Esophagus squamous epithelium (tissue), 5 donors: Measurements from ENCODE around the gene TMEM38B. TPM values are rescaled to one million over a fixed set of nuclear protein-coding genes. Genes with fewer than 3 reads are reported as not detected.
"Not testable (repeated sequence)": the region's sequence is repeated elsewhere in the genome, so short reads cannot be mapped to it uniquely, and the experiment has no call there.

ENCODE experiments used
- DNase-seq: peaks from one replicate; lab custom pipeline; 2025; lab: John Stamatoyannopoulos, UW
- H3K27ac ChIP-seq, 4 donors: fragments of 200-600 bp; sonication (generic); one replicate each; pipeline ENCODE4 v1.5.1; 2016 to 2019; ENCODE audit warnings: mild to moderate bottlenecking in 1 of 4
- H3K27me3 ChIP-seq, 4 donors: fragments of 200-600 bp; sonication (generic); 1 replicate in 3 of 4; 2 replicates in 1 of 4; pipeline versions ENCODE4 v1.5.1 to v1.6.0; 2017 to 2021; ENCODE audit warnings: antibody characterized with exemption in 1 of 4
- H3K36me3 ChIP-seq, 3 donors: fragments of 200-600 bp; sonication (generic); one replicate each; pipeline ENCODE4 v1.5.1; 2016 to 2019
- H3K4me1 ChIP-seq, 3 donors: fragments of 200-600 bp; sonication (generic); one replicate each; pipeline ENCODE4 v1.5.1; 2017 to 2019
- H3K4me3 ChIP-seq, 4 donors: fragments of 200-600 bp; sonication (generic); 1 replicate in 3 of 4; 2 replicates in 1 of 4; pipeline ENCODE4 v1.5.1; 2016 to 2019; ENCODE audit warnings: mild to moderate bottlenecking in 2 of 4, moderate library complexity in 1 of 4
- H3K9me3 ChIP-seq, 3 donors: fragments of 200-600 bp; sonication (generic); one replicate each; pipeline ENCODE4 v1.5.1; 2016 to 2019
- POLR2A ChIP-seq, 4 donors: fragments of 450-650 bp; IDR thresholded peaks; one replicate each; pipeline ENCODE4 v1.6.1; 2017; ENCODE audit warnings: antibody characterized with exemption in 4 of 4, mild to moderate bottlenecking in 4 of 4, moderate library complexity in 3 of 4
- WGBS, 2 donors: methylation state at CpG; one replicate each; pipeline ENCODE4 v1.1.5; 2018; 5-methylcytosine and 5-hydroxymethylcytosine counted together
- intact Hi-C: fragments of 100-400 bp; cut with DNase I; formaldehyde crosslinking; loops from one replicate; pipeline ENCODE4 v1.15.0; 2022
- total RNA-seq, 4 donors: library from RNA; depleted of rRNA; stranded (reverse); fragments of >200 nt; gene quantifications; one replicate each; pipeline ENCODE4 v1.1.0, GENCODE V29; 2016
- TF ChIP-seq, protein P1 (sequence below), 6 experiments: fragments of 450-650 bp in 4 of 6; fragments of 200-600 bp in 2 of 6; sonication (generic) in 2 of 6; IDR thresholded peaks; one replicate each; pipeline ENCODE4 v1.5.1; 2016 to 2019; ENCODE audit warnings: antibody characterized with exemption in 6 of 6, mild to moderate bottlenecking in 4 of 6, moderate library complexity in 4 of 6
- donor health status: DM: yes; HTN: yes; CAD: no.

The TMEM38B gene
- total RNA-seq, 4 donors from 2014 or later: 3.5 to 7.6 (median 7.2) TPM

DNA sequence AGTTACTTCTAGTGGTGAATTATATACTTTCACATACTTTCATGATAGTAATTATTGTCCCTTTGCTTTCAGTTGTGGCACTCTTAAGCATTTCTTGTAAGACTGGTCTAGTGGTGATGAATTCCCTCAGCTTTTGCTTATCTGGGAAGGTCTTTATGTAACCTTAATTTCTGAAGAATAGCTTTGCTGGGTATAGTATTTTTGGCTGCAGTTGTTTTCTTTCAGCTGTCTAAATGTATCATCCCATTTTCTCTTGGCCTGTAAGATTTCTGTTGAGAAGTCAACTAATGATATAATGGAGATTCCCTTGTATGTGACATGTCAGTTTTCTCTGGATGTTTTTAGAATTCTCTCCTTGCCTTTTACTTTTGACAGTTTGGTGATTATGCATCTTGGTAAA lies 41.0 kb downstream of the TMEM38B start:
- H3K4me1 ChIP-seq: no peaks in the 10 kb centered on the region
- intact Hi-C loops: no loop called here
- H3K9me3 ChIP-seq: peaks cover 0 to 45% (median 15%) of the 10 kb centered on the region in 3 donors
- TF ChIP-seq, protein P1, sequence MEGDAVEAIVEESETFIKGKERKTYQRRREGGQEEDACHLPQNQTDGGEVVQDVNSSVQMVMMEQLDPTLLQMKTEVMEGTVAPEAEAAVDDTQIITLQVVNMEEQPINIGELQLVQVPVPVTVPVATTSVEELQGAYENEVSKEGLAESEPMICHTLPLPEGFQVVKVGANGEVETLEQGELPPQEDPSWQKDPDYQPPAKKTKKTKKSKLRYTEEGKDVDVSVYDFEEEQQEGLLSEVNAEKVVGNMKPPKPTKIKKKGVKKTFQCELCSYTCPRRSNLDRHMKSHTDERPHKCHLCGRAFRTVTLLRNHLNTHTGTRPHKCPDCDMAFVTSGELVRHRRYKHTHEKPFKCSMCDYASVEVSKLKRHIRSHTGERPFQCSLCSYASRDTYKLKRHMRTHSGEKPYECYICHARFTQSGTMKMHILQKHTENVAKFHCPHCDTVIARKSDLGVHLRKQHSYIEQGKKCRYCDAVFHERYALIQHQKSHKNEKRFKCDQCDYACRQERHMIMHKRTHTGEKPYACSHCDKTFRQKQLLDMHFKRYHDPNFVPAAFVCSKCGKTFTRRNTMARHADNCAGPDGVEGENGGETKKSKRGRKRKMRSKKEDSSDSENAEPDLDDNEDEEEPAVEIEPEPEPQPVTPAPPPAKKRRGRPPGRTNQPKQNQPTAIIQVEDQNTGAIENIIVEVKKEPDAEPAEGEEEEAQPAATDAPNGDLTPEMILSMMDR (IDR thresholded peaks at IDR 0.05): no peak
- TF ChIP-seq POLR2A (IDR thresholded peaks at IDR 0.05): no peak
- H3K27ac ChIP-seq: no peak overlapping the region
- H3K36me3 ChIP-seq: peaks cover 0 to 5% (median 0%) of the 10 kb centered on the region in 3 donors
- H3K27me3 ChIP-seq: no peaks in the 10 kb centered on the region
- DNase-seq: no peak
- no peak overlapping the region for H3K4me3 ChIP-seq

DNA sequence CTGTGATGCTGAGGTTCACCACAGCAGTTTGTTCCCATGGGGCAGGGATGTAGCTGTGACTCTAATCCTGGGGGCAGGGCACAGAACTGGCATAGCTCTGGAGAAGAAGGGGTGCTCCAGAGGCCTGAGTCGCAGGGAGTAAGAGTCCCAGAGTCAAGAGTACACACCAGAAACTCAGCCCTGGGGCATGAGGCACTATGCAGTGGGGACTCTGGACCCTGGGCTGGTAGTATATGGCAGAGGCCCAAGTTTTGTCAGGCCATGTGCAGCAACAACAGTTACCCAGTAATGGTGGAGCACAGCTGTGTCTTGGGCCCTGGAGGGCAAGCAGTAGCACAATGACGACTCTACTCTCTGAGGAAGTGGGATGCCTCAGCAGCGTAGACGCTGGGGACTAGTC lies 42.9 kb downstream of the TMEM38B start:
- no peaks in the 10 kb centered on the region for H3K27me3 ChIP-seq
- peaks cover 0 to 5% (median 0%) of the 10 kb centered on the region in 3 donors for H3K36me3 ChIP-seq
- no peak overlapping the region for H3K4me3 ChIP-seq
- intact Hi-C loops: no loop called here
- WGBS, 2 donors: 100% methylated on average over 1 to 3 of the region's 4 CpGs
- no peak for DNase-seq
- H3K9me3 ChIP-seq: peaks cover 0 to 45% (median 15%) of the 10 kb centered on the region in 3 donors
- no peak for TF ChIP-seq POLR2A (IDR thresholded peaks at IDR 0.05)
- TF ChIP-seq, protein P1 (IDR thresholded peaks at IDR 0.05): no peak
- H3K27ac ChIP-seq: no peak overlapping the region
- no peaks in the 10 kb centered on the region for H3K4me1 ChIP-seq

DNA sequence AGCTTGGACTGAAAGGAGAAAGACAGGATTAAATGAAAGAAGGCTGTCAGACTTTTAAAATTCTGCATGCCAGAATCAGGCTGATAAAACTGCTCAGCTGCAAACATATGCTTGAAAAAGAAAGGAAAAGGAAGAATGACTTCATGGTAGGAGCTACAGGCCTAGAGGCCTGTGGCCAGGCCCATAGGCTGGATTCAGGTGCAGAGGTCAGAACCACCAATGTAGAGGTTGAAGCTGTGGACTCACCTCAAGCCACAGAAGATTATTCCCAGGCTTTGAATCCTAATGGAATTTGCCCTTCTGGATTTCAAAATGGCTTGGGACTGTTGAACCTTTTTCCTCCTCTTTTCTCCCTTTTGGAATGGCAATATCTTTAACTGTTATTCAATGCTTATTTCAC lies 47.7 kb downstream of the TMEM38B start:
- Histone ChIP-seq H3K9me3 (peaks cover 0 to 10% (median under 1%) of the 10 kb centered on the region in 3 donors), H3K27me3 (no peaks in the 10 kb centered on the region), H3K27ac (no peak overlapping the region), H3K4me1 (no peaks in the 10 kb centered on the region), H3K36me3 (peaks cover 0 to 5% (median 0%) of the 10 kb centered on the region in 3 donors), H3K4me3 (no peak overlapping the region)
- intact Hi-C loops: no loop called here
- TF ChIP-seq, protein P1 (IDR thresholded peaks at IDR 0.05): no peak
- no peak for TF ChIP-seq POLR2A (IDR thresholded peaks at IDR 0.05)
- DNase-seq: no peak

DNA sequence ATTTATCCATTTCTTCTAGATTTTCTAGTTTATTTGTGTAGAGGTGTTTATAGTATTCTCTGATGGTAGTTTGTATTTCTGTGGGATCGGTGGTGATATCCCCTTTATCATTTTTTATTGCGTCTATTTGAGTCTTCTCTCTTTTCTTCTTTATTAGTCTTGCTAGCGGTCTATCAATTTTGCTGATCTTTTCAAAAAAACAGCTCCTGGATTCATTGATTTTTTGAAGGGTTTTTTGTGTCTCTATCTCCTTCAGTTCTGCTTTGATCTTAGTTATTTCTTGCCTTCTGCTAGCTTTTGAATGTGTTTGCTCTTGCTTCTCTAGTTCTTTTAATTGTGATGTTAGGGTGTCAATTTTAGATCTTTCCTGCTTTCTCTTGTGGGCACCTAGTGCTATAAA lies 53.0 kb downstream of the TMEM38B start:
- intact Hi-C loops, H3K9me3 ChIP-seq, H3K4me3 ChIP-seq, H3K4me1 ChIP-seq, H3K27me3 ChIP-seq, H3K27ac ChIP-seq, DNase-seq: not testable (repeated sequence)
- H3K36me3 ChIP-seq: peaks cover 0 to 40% (median 0%) of the 10 kb centered on the region in 3 donors
- WGBS, 2 donors: 95 to 100% methylated on average over 3 of the region's 3 CpGs

DNA sequence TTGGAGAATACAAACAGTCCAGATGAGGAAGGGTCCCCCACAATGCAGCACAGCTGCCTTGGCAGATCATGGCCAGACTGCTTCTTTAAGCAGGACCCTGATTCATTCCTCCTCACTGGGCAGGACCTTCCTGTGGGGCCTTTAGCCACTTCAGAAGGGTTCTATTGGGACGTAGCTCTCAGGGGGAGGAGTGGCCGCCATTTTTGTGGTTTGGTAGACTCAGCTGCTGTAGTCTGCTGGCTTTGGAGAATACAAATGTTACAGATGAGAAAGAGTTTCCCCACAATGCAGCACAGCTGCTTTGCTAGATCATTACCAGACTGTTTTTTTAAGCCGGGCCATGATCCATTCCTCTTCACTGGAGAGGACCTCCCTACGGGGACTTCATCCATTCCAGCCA lies 57.4 kb downstream of the TMEM38B start:
- 100% methylated on average over 2 of the region's 4 CpGs; no CpG with 5 or more reads in 1 of the 2 donors for WGBS, 2 donors
- H3K4me1 ChIP-seq: no peaks in the 10 kb centered on the region
- DNase-seq: no peak
- no peak overlapping the region for H3K27ac ChIP-seq
- TF ChIP-seq, protein P1 (IDR thresholded peaks at IDR 0.05): no peak
- TF ChIP-seq POLR2A (IDR thresholded peaks at IDR 0.05): no peak
- H3K27me3 ChIP-seq: no peaks in the 10 kb centered on the region
- H3K9me3 ChIP-seq: peaks cover 0 to 11% (median 0%) of the 10 kb centered on the region in 3 donors
- H3K36me3 ChIP-seq: peaks cover 0 to 40% (median 0%) of the 10 kb centered on the region in 3 donors
- intact Hi-C loops: no loop called here
- no peak overlapping the region for H3K4me3 ChIP-seq
